Activated naive CD4-positive, alpha-beta T cell treated with anti-CD3 and anti-CD28 coated beads for 36 hours (primary cell): Measurements from ENCODE around the gene HIPK2. TPM values are rescaled to one million over a fixed set of nuclear protein-coding genes. Genes with fewer than 3 reads are reported as not detected.

Experiments used
- CTCF ChIA-PET: fragments of 350-600 bp; sonication (Branson Sonifier 250); formaldehyde crosslinking; loops from one replicate; lab custom pipeline; 2021; ENCODE audit warnings: antibody characterized with exemption; lab: Charles Lee
- DNase-seq: peaks from one replicate; pipeline ENCODE4 v3.0.0-alpha.2; 2020
- H3K27ac Mint-ChIP-seq: one replicate; pipeline ENCODE4 v1.8.0; 2021; ENCODE audit warnings: mild to moderate bottlenecking, mixed read lengths
- H3K27me3 Mint-ChIP-seq: one replicate; pipeline ENCODE4 v1.8.0; 2021; ENCODE audit warnings: low read depth, mixed read lengths
- H3K36me3 Mint-ChIP-seq: one replicate; pipeline ENCODE4 v1.8.0; 2021; ENCODE audit warnings: low read depth, mixed read lengths
- H3K4me1 Mint-ChIP-seq: one replicate; pipeline ENCODE4 v1.8.0; 2021; ENCODE audit warnings: low read depth, mixed read lengths
- H3K4me3 Mint-ChIP-seq: one replicate; pipeline ENCODE4 v1.8.0; 2021; ENCODE audit warnings: mild to moderate bottlenecking, moderate library complexity, mixed read lengths
- H3K9me3 Mint-ChIP-seq: one replicate; pipeline ENCODE4 v1.8.0; 2021; ENCODE audit warnings: mixed read lengths
- intact Hi-C: fragments of 100-400 bp; cut with micrococcal nuclease; formaldehyde crosslinking; loops from one replicate; pipeline ENCODE4 v1.15.1; 2023
- total RNA-seq, 2 experiments: library from RNA; stranded (reverse); gene quantifications; one replicate each; pipeline ENCODE4 v1.2.3, GENCODE V29; 2021

Gene HIPK2
- total RNA-seq, 2 experiments from 2014 or later: 16.8 to 17.3 TPM

DNA sequence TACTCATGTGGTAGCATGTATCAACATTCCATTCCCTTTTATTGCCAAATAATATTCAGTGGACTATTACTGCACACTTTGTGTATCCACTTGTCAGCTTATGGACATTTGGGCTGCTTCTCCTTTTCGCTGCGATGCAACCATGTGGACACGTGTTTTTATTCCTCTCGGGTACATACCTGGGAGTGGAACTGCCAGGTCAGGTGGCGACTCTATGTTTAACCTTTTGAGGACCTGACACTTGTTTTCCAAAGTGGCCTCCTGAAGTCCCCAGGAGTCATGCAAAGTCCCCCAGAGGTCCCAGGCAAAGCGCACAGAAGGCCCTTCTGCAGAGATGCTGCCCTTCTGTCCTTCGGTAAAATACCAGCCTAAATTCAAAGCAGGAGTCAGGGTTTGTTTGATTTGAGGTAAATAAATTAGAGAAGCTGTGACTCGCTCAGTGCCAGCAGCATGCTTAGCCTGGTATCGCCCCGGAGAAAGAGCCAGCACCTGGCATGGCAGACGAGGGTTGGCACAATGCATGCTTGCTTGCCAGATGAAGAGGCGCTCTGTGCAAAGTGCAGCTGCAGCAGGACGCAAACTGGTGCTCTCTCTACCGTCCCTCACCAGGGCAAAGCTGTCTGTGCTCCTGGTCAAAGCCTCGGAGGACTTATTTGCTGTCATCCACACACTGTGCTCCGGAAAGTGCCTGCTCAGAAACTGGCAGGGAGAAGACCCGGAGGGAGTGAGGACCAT, 37.8 kb downstream of the HIPK2 start:
- Mint-ChIP-seq H3K9me3 (no peaks in the 10 kb centered on the region), H3K27me3 (no peaks in the 10 kb centered on the region), H3K27ac (no peak overlapping the region), H3K4me1 (peaks cover 51% of the 10 kb centered on the region), H3K36me3 (peaks cover 2% of the 10 kb centered on the region), H3K4me3 (no peak overlapping the region)
- CTCF ChIA-PET: no interaction called here
- intact Hi-C loops: no loop called here
- no peak for DNase-seq

DNA sequence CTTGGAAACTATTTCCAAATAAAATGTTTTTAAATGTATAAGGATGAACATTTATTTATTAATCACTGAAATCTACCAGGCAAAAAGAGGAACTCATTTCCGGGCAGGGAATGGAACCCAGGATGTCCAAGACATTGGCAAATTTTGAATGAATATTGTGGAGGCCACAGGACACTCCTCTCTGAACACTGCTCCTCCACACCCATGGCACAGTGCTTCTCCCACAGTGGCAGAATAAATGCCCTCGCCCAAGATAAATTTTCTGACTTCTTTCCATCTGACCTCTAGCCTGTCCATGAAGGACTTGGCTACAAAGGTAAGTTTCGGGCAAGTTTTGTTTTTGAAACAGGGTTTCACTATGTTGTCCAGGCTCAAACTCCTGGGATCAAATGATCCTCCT, 39.0 kb downstream of the HIPK2 start:
- Mint-ChIP-seq H3K27ac (peak overlapping the region; percentile 84), H3K4me3 (no peak overlapping the region), H3K27me3 (no peaks in the 10 kb centered on the region), H3K9me3 (no peaks in the 10 kb centered on the region), H3K36me3 (no peaks in the 10 kb centered on the region), H3K4me1 (peaks cover 51% of the 10 kb centered on the region)
- CTCF ChIA-PET: interaction anchor here (1.0 kb wide), 1 partner anchor 28 kb away, joined by 3 read pairs; no protein-coding TSS in a partner anchor
- intact Hi-C loops: no loop called here
- no peak for DNase-seq

DNA sequence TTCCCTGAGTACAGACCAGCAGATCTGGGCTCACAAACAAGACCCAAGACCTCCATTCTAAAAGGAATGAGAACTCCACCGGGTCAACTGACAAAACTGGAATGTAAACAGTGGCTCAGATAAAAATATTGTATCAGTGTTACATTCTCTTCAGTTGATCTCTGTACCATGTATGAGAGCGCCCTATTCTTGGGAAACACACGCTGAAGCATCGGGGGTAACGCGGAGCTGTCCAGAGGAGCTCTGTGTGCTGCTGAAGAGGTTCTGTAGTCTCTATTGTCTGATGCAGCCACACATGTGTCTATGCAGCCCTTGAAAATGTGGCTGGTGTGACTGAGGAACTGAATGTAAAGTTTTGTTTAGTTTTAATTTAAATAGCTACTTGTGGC, 39.7 kb downstream of the HIPK2 start:
- Mint-ChIP-seq H3K4me3 (peak overlapping the region; percentile 38), H3K27me3 (no peaks in the 10 kb centered on the region), H3K4me1 (peaks cover 51% of the 10 kb centered on the region), H3K27ac (peak overlapping the region; percentile 84), H3K9me3 (no peaks in the 10 kb centered on the region), H3K36me3 (no peaks in the 10 kb centered on the region)
- CTCF ChIA-PET: interaction anchor here (1.0 to 1.4 kb wide), 3 partner anchors 17 to 93 kb away, joined by 3 to 5 read pairs (median 4); no protein-coding TSS in a partner anchor
- no peak for DNase-seq
- intact Hi-C loops: no loop called here

DNA sequence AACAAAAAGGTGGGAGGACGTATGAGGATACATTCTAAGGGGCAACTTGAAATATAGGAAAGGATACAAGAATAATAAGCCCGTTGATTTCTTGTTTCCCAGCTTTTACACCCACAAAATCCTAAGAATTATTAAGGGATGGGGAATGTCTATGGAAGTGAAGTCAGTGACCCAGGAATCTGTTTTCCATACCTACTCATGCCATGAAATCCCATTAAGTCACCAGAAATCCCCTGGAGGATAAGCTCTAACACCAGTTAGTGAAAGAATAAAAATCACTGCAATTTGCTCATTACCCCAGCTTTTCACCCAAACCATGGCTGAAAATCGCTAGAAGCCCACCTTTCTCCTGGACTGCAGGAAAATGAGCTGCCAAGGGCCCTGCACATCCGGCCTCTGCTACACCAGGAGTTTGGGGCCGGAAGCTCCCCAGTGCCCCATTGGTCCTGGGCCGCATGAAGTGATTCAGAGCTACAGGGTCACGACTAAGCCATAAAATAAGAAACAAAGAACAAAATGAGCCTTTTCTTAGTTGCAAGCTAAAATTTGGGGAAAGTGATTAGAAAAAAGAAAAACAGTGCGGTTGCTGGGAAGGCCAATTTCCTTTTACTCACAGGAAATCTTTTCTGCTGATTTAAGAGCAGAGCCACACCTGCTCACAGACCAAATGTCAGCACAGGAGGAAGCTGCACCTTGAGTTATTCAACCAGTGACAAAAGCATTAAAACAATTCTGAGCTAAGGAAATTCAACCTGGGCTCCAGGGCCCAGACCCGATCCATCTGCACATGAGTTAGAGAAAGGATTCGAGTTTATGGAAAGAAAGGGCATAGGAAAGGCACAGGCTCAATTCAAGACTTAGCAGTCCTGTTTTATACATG, 40.3 kb downstream of the HIPK2 start:
- DNase-seq: peak; percentile 74
- Mint-ChIP-seq H3K27ac (peak overlapping the region; percentile 84), H3K4me3 (peak overlapping the region; percentile 38), H3K9me3 (no peaks in the 10 kb centered on the region), H3K4me1 (peaks cover 55% of the 10 kb centered on the region), H3K36me3 (no peaks in the 10 kb centered on the region), H3K27me3 (no peaks in the 10 kb centered on the region)
- CTCF ChIA-PET: interaction anchor here (0.8 to 1.4 kb wide), 7 partner anchors 16 to 119 kb away, joined by 3 to 5 read pairs (median 3); no protein-coding TSS in a partner anchor
- intact Hi-C loops: loop anchor here (1.0 to 2.0 kb wide), 5 partner anchors 30 to 91 kb away; no protein-coding TSS in a partner anchor

DNA sequence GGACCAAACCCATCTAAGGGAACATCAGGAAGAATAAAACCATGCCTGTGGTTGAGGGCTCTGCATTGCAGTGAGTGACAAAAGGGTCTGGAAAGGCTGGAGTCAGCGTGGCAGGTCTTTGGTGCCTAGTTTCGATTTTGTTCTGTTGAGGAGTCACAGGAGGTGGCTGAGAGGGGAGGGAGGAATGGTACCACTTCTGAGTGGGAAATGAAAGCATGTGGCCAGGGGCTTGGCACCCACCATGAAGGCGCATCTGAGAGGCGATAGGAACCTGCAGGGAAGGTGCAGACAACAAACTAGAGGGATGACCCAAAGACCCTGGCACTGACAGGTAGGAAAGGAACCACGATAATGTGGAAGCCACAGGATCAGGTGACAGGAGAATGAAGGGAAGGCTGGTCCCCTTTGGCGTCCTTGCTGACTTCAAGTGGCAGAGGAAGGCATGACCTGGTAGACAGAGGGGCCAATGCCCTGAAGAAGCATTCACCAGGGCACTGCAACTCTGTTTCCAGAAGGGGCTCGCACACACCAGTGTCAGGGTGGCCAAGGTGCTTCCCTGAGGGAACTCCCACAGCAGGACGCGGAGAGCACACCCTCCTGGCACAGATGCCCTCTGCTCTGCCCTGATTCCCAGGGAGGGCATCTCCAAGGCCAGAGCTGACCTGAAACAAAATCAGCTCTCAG, 41.7 kb downstream of the HIPK2 start:
- Mint-ChIP-seq H3K4me1 (peaks cover 63% of the 10 kb centered on the region), H3K9me3 (no peaks in the 10 kb centered on the region), H3K27me3 (no peaks in the 10 kb centered on the region), H3K4me3 (no peak overlapping the region), H3K36me3 (no peaks in the 10 kb centered on the region), H3K27ac (peak overlapping the region; percentile 14)
- CTCF ChIA-PET: interaction anchor here (0.9 kb wide), 1 partner anchor 117 kb away, joined by 3 read pairs; no protein-coding TSS in a partner anchor
- no peak for DNase-seq
- intact Hi-C loops: loop anchor here (2.0 kb wide), 1 partner anchor 89 kb away; no protein-coding TSS in a partner anchor

DNA sequence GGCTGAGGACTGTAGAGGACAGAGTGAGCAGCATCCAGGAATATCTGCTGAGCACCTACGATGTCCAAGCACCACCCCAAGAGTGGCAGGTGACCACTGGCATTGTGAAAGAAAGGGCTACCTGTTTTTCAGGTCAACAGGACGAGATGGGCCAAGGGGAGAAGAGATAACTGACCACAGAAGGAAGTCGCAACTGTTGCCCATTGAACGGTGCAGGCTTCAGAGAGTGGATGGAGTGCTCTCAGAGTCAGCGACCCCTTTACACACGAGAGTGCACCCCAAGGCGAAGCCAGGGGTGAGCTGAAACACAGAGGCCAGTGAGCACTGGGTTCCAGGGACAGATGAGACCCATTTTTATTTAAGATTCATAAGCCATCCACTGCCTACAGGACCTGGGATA, 42.3 kb downstream of the HIPK2 start:
- Mint-ChIP-seq H3K9me3 (no peaks in the 10 kb centered on the region), H3K27me3 (no peaks in the 10 kb centered on the region), H3K4me3 (no peak overlapping the region), H3K4me1 (peaks cover 68% of the 10 kb centered on the region), H3K36me3 (no peaks in the 10 kb centered on the region), H3K27ac (no peak overlapping the region)
- DNase-seq: no peak
- intact Hi-C loops: no loop called here
- CTCF ChIA-PET: interaction anchor here (0.5 kb wide), 1 partner anchor 32 kb away, joined by 3 read pairs; no protein-coding TSS in a partner anchor

DNA sequence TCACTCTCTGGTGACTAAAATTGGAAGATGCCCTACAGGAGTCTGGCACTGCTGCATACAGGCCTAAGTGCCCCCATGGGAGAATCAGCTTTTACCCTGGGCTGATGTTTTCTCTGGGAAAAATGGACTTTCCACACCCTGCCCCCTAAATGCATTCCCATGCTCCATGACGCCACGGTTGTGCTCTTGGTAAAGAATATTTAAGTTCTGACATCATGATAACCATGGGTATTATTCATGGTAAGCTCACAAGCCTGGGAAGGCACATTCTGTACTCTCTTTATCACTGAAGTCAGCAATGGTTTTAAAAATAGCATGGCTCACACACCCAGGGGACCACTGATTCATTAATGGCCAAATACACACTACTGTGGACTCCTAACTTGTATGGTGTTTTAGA, 43.4 kb downstream of the HIPK2 start:
- no peaks in the 10 kb centered on the region for H3K27me3 Mint-ChIP-seq
- H3K4me1 Mint-ChIP-seq: peaks cover 65% of the 10 kb centered on the region
- no peak for DNase-seq
- intact Hi-C loops: no loop called here
- no peaks in the 10 kb centered on the region for H3K36me3 Mint-ChIP-seq
- CTCF ChIA-PET: no interaction called here
- no peak overlapping the region for H3K27ac Mint-ChIP-seq
- no peaks in the 10 kb centered on the region for H3K9me3 Mint-ChIP-seq
- H3K4me3 Mint-ChIP-seq: no peak overlapping the region

DNA sequence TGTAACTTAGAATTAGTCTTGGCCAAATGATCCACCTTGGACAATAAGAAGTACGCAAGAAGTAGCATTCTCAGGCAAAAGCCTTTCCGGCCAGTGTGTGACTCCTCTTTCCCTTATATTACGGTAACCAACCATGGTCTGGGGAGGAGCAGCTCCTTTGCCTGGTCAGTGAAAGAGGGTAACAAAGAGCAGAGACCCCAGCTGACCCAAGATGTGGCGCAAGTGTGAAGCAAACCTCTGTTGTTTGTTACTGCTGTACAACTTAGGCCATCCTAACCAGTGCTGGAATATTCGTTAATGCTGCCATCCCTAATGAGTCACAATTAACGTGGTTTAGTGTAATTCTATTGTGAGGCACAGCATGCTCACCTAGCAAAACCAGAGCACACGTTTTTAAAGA, 44.0 kb downstream of the HIPK2 start:
- Mint-ChIP-seq H3K4me1 (peaks cover 63% of the 10 kb centered on the region), H3K4me3 (no peak overlapping the region), H3K27me3 (no peaks in the 10 kb centered on the region), H3K27ac (no peak overlapping the region), H3K36me3 (peaks cover 3% of the 10 kb centered on the region), H3K9me3 (no peaks in the 10 kb centered on the region)
- no peak for DNase-seq
- intact Hi-C loops: no loop called here
- CTCF ChIA-PET: no interaction called here

DNA sequence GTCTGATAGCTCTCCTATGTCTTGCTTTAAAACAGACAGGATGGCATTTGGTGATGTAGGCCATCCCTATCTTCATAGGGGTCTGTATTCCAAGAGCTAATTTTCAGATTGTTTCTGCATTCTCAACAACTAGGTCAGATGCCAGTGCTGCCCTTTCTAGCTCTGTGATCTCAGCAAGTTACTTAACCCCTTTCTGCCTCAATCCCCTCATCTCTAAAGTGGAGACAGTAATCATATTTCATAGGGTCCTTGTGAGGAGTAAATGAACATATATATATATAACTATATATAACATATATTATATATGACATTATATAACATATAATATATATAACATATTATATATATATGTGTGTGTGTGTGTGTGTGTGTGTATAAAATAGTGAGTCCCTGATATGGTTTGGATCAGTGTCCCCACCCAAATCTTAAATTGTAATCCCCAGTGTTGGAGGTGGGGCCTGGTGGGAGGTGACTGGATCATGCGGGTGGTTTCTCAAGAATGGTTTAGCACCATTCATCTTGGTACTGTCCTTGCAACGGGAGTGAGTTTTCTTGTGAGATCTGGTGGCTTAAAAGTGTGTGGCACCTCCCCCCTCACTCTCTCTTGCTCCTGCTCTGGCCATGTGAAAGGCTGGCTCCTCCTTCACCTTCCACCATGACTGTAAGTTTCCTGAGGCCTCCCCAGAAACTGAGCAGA, 45.2 kb downstream of the HIPK2 start:
- H3K27ac Mint-ChIP-seq: no peak overlapping the region
- no peak overlapping the region for H3K4me3 Mint-ChIP-seq
- H3K36me3 Mint-ChIP-seq: peaks cover 3% of the 10 kb centered on the region
- no peaks in the 10 kb centered on the region for H3K27me3 Mint-ChIP-seq
- intact Hi-C loops: no loop called here
- peaks cover 52% of the 10 kb centered on the region for H3K4me1 Mint-ChIP-seq
- no peaks in the 10 kb centered on the region for H3K9me3 Mint-ChIP-seq
- DNase-seq: no peak
- CTCF ChIA-PET: interaction anchor here (0.8 to 0.9 kb wide), 2 partner anchors 20 to 87 kb away, joined by 4 read pairs; no protein-coding TSS in a partner anchor

DNA sequence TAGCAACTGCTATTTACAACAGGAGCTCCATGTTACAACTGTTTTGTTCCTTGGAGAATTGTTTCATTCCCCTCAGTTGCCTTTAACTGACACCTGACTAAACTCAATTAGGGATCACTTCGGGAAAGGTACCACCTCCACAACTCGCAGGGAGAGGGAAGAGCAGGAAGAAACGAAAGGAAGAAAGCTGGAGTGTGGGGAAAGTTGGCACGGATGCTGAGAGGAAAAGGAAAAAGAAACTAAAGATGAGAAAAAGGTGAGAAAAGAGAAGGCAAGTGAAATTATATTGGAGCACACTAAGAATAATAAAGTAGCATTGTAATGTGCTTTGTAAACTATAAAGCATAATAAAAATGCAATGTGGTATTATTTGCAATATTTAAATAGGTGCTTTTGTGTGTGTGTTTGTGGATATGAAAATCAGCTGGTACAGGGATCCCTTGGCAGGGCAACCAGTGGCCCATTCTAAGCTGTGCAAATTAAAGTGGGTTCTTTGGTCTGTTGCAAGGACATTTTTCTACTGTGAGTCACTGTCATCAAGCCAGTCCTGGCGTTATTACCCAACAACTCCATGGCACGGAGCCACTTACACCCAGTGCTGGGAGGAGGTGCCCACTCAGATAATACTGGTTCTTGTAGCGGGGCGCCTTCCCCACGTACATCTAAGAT, 45.9 kb downstream of the HIPK2 start:
- DNase-seq: no peak
- Mint-ChIP-seq H3K4me1 (peaks cover 52% of the 10 kb centered on the region), H3K36me3 (peaks cover 3% of the 10 kb centered on the region), H3K27ac (no peak overlapping the region), H3K4me3 (no peak overlapping the region), H3K9me3 (no peaks in the 10 kb centered on the region), H3K27me3 (no peaks in the 10 kb centered on the region)
- intact Hi-C loops: loop anchor here (2.0 kb wide), 1 partner anchor 59 kb away; no protein-coding TSS in a partner anchor
- CTCF ChIA-PET: interaction anchor here (0.8 to 0.9 kb wide), 2 partner anchors 20 to 86 kb away, joined by 4 read pairs; no protein-coding TSS in a partner anchor
